SK-N-SH treated with all-trans-retinoic acid at 6 μM for 48 hours (cell line): Measurements from ENCODE around the gene TBR1.

Source experiments
- ATAC-seq: fragments of 200-7000 bp; cut with Tn5 transposase; 3 replicates; pipeline ENCODE4 v1.9.1; 2020; ENCODE audit warnings: mild to moderate bottlenecking, moderate library complexity
- ARNTL ChIP-seq: fragments of 450-650 bp; formaldehyde crosslinking; IDR thresholded peaks from 2 replicates; pipeline ENCODE4 v1.5.0; 2020; ENCODE audit warnings: low read depth, mild to moderate bottlenecking, moderate library complexity, borderline replicate concordance
- BACH2 ChIP-seq: fragments of 250-450 bp; sonication (Bioruptor Pico); IDR thresholded peaks from 2 replicates; pipeline ENCODE4 v1.9.0; 2021; ENCODE audit warnings: mild to moderate bottlenecking, borderline replicate concordance
- CREB5 ChIP-seq: fragments of 250-450 bp; sonication (Bioruptor Pico); IDR thresholded peaks from 2 replicates; pipeline ENCODE4 v1.5.1; 2020; ENCODE audit warnings: low read depth, mild to moderate bottlenecking, moderate library complexity
- CSRNP3 ChIP-seq: fragments of 250-450 bp; sonication (Bioruptor Pico); IDR thresholded peaks from 2 replicates; pipeline ENCODE4 v1.5.1; 2021; ENCODE audit warnings: mild to moderate bottlenecking, moderate library complexity
- ESRRG ChIP-seq: fragments of 250-450 bp; sonication (Bioruptor Pico); IDR thresholded peaks from 2 replicates; pipeline ENCODE4 v1.6.1; 2021; ENCODE audit warnings: mild to moderate bottlenecking
- GLIS3 ChIP-seq: fragments of 250-450 bp; sonication (Bioruptor Pico); IDR thresholded peaks from 2 replicates; pipeline ENCODE4 v1.5.0; 2020; ENCODE audit warnings: mild to moderate bottlenecking, moderate library complexity
- ISL1 ChIP-seq: fragments of 250-450 bp; sonication (Bioruptor Pico); IDR thresholded peaks from 2 replicates; pipeline ENCODE4 v2.1.2; 2022; ENCODE audit warnings: mild to moderate bottlenecking, moderate library complexity
- OSR1 ChIP-seq: fragments of 250-450 bp; sonication (Bioruptor Pico); IDR thresholded peaks from 2 replicates; pipeline ENCODE4 v1.8.0; 2022; ENCODE audit warnings: moderate library complexity, mild to moderate bottlenecking, inconsistent platforms
- PATZ1 ChIP-seq: fragments of 250-450 bp; sonication (Bioruptor Pico); IDR thresholded peaks from 2 replicates; pipeline ENCODE4 v1.8.0; 2020; ENCODE audit warnings: mild to moderate bottlenecking, moderate library complexity, borderline replicate concordance
- POU6F1 ChIP-seq: fragments of 250-450 bp; sonication (Bioruptor Pico); IDR thresholded peaks from 2 replicates; pipeline ENCODE4 v1.8.0; 2021; ENCODE audit warnings: low read depth, mild to moderate bottlenecking, moderate library complexity, borderline replicate concordance
- PPARA ChIP-seq: fragments of 250-450 bp; sonication (Bioruptor Pico); IDR thresholded peaks from 2 replicates; pipeline ENCODE4 v1.5.0; 2020; ENCODE audit warnings: mild to moderate bottlenecking, borderline replicate concordance
- SNAI2 ChIP-seq: fragments of 250-450 bp; sonication (Bioruptor Pico); IDR thresholded peaks from 2 replicates; pipeline ENCODE4 v1.5.0; 2020; ENCODE audit warnings: mild to moderate bottlenecking, moderate library complexity
- TCF4 ChIP-seq: fragments of 250-450 bp; sonication (Bioruptor Pico); IDR thresholded peaks from 2 replicates; pipeline ENCODE4 v1.8.0; 2021; ENCODE audit warnings: mild to moderate bottlenecking, moderate library complexity, borderline replicate concordance
- TOX ChIP-seq: fragments of 250-450 bp; sonication (Bioruptor Pico); IDR thresholded peaks from 2 replicates; pipeline ENCODE4 v1.8.0; 2021; ENCODE audit warnings: mild to moderate bottlenecking, moderate library complexity, borderline replicate concordance
- TSHZ2 ChIP-seq: fragments of 250-450 bp; sonication (Bioruptor Pico); IDR thresholded peaks from 2 replicates; pipeline ENCODE4 v1.5.0; 2020; ENCODE audit warnings: mild to moderate bottlenecking, moderate library complexity
- ZC3H10 ChIP-seq: fragments of 250-450 bp; sonication (Bioruptor Pico); IDR thresholded peaks from 2 replicates; pipeline ENCODE4 v1.5.1; 2021; ENCODE audit warnings: mild to moderate bottlenecking, moderate library complexity
- ZFP3 ChIP-seq: fragments of 250-450 bp; sonication (Bioruptor Pico); IDR thresholded peaks from 2 replicates; pipeline ENCODE4 v1.5.0; 2020; ENCODE audit warnings: mild to moderate bottlenecking, moderate library complexity
- ZFP30 ChIP-seq: fragments of 450-650 bp; formaldehyde crosslinking; IDR thresholded peaks from 2 replicates; pipeline ENCODE4 v1.5.0; 2022; ENCODE audit warnings: mild to moderate bottlenecking, moderate library complexity

Gene TBR1

DNA sequence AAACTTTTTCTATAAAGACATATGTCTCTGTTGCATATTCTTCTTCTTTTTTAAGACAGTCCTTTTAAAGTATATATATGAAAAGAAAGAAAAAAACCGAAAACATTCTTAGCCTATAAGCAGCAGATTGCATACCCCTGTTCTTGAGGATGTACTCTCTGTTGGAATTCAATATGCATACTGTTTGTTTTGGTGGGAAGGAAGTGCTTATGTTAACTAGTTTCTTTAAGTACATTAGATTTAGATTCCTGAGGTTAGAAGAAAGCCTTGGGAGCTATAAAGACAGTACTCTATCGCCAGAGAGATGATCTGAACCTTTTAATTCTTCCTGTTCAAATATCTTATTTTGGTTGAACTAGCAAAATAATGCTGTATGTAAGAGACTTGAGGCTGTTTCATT is 46.8 kb upstream of the TBR1 start:
- TF ChIP-seq ZFP3 (CRISPR knock-in tag) (no peak), SNAI2 (no peak), PATZ1 (CRISPR knock-in tag) (no peak), TOX (CRISPR knock-in tag) (no peak), ZC3H10 (CRISPR knock-in tag) (no peak), CREB5 (CRISPR knock-in tag) (no peak), GLIS3 (no peak)
- ATAC-seq = no peak

DNA sequence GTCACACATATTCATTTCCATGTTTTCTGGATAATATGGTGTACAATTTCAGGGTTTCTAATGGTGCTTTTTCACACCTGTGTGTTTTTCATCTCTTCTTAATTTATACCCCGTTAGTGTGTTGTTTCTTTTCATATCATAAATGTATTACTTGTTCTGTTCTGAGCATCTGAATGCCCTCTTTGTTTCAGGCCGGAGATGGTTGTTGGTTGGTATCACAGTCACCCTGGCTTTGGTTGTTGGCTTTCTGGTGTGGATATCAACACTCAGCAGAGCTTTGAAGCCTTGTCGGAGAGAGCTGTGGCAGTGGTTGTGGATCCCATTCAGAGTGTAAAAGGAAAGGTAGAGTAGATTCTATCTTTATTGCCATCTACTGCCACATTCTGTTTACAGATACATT is 45.1 kb upstream of the TBR1 start:
- TF ChIP-seq CSRNP3 (CRISPR knock-in tag) = no peak
- no peak for TF ChIP-seq BACH2 (CRISPR knock-in tag)
- no peak for TF ChIP-seq SNAI2
- no peak for TF ChIP-seq ZFP30 (CRISPR knock-in tag)
- no peak for TF ChIP-seq ZFP3 (CRISPR knock-in tag)
- TF ChIP-seq CREB5 (CRISPR knock-in tag) = no peak
- no peak for TF ChIP-seq ARNTL (CRISPR knock-in tag)
- no peak for TF ChIP-seq TSHZ2
- no peak for TF ChIP-seq GLIS3
- no peak for TF ChIP-seq ISL1
- no peak for TF ChIP-seq PPARA
- no peak for TF ChIP-seq TCF4 (CRISPR knock-in tag)
- no peak for TF ChIP-seq PATZ1 (CRISPR knock-in tag)
- no peak for TF ChIP-seq TOX (CRISPR knock-in tag)
- TF ChIP-seq ESRRG (CRISPR knock-in tag) = no peak
- TF ChIP-seq OSR1 (CRISPR knock-in tag) = no peak
- TF ChIP-seq POU6F1 = no peak
- no peak for ATAC-seq
